H1 (cell line): Measurements from ENCODE around the gene CRCP. TPM values are rescaled to one million over a fixed set of nuclear protein-coding genes. Genes with fewer than 3 reads are reported as not detected.

Experiments
- CTCF ChIA-PET: fragments of 300-600 bp; sonication (Branson Sonifier 250); formaldehyde crosslinking; loops from one replicate; lab custom pipeline; 2021; ENCODE audit not compliant: partially characterized antibody; lab: Charles Lee
- POLR2A ChIA-PET: fragments of 300-600 bp; sonication (Branson Sonifier 250); formaldehyde crosslinking; loops from one replicate; lab custom pipeline; 2021; ENCODE audit warnings: inconsistent platforms; ENCODE audit not compliant: partially characterized antibody; lab: Charles Lee
- DNase-seq, 2 experiments: peaks; one replicate each; pipeline versions ENCODE4 v3.0.0 to v3.0.0-alpha.2; 2010 to 2022; ENCODE audit warnings: low spot score in 2 of 2, low read depth in 1 of 2, mixed read lengths in 1 of 2
- FAIRE-seq: peaks from 2 replicates; lab custom pipeline; 2011; peaks lifted over from hg19 to GRCh38; lab: Jason Lieb, UNC
- H2AFZ ChIP-seq: 2 replicates; pipeline ENCODE4 v1.8.1; 2012; ENCODE audit warnings: low read length, inconsistent platforms
- H2AK5ac ChIP-seq: 2 replicates; pipeline ENCODE4 v1.6.1; 2013; ENCODE audit warnings: low read depth, low read length
- H2BK120ac ChIP-seq: replicated peaks from 2 replicates; pipeline ENCODE3; 2013; ENCODE audit warnings: low read depth, low read length, inconsistent platforms
- H2BK12ac ChIP-seq: 2 replicates; pipeline ENCODE4 v1.6.1; 2013; ENCODE audit warnings: low read depth, low read length
- H2BK15ac ChIP-seq: 2 replicates; pipeline ENCODE4 v1.6.1; 2013; ENCODE audit warnings: low read length
- H2BK20ac ChIP-seq: 2 replicates; pipeline ENCODE4 v1.6.1; 2013; ENCODE audit warnings: low read length
- H2BK5ac ChIP-seq: 2 replicates; pipeline ENCODE4 v1.6.1; 2013; ENCODE audit warnings: low read depth, low read length
- H3K14ac ChIP-seq: 2 replicates; pipeline ENCODE4 v1.6.1; 2013; ENCODE audit warnings: inconsistent platforms; ENCODE audit not compliant: insufficient read length
- H3K18ac ChIP-seq: 2 replicates; pipeline ENCODE4 v1.6.1; 2013; ENCODE audit warnings: low read length; ENCODE audit errors: extremely low read depth
- H3K23ac ChIP-seq: 2 replicates; pipeline ENCODE4 v1.6.1; 2013; ENCODE audit warnings: inconsistent platforms; ENCODE audit not compliant: insufficient read length
- H3K23me2 ChIP-seq: 2 replicates; pipeline ENCODE4 v1.6.1; 2013; ENCODE audit warnings: low read depth, low read length
- H3K27ac ChIP-seq: 2 replicates; pipeline ENCODE4 v1.6.1; 2011; ENCODE audit warnings: low read depth, low read length, inconsistent platforms
- H3K27me3 ChIP-seq, 4 experiments: replicated peaks in 1 of 4; 1 replicate in 1 of 4; 2 replicates in 3 of 4; pipeline versions ENCODE4 v1.6.1 to v1.8.1; 2011 to 2013; ENCODE audit warnings: low read length in 3 of 4, mild to moderate bottlenecking in 3 of 4, inconsistent platforms in 2 of 4, mixed read lengths in 2 of 4, moderate library complexity in 1 of 4; ENCODE audit not compliant: control insufficient read depth in 3 of 4, insufficient read depth in 3 of 4; ENCODE audit errors: extremely low read depth in 1 of 4
- H3K36me3 ChIP-seq, 4 experiments: 2 replicates each; pipeline versions ENCODE4 v1.6.1 to v1.8.1; 2011 to 2013; ENCODE audit warnings: mild to moderate bottlenecking in 4 of 4, low read length in 3 of 4, moderate library complexity in 2 of 4, control low read depth in 1 of 4, inconsistent platforms in 1 of 4; ENCODE audit not compliant: insufficient read depth in 4 of 4, control insufficient read depth in 2 of 4
- H3K4ac ChIP-seq: replicated peaks from 2 replicates; pipeline ENCODE3; 2013; ENCODE audit warnings: low read length, low read depth, mixed read lengths, inconsistent platforms; ENCODE audit not compliant: insufficient read length
- H3K4me1 ChIP-seq, 4 experiments: replicated peaks in 1 of 4; 1 replicate in 1 of 4; 2 replicates in 3 of 4; pipeline versions ENCODE4 v1.6.1 to v1.8.1; 2011 to 2013; ENCODE audit warnings: low read length in 3 of 4, inconsistent platforms in 2 of 4, mixed read lengths in 1 of 4; ENCODE audit not compliant: insufficient read depth in 4 of 4, control insufficient read depth in 3 of 4
- H3K4me2 ChIP-seq, 2 experiments: 2 replicates each; pipeline versions ENCODE4 v1.6.1 to v1.8.1; 2011 to 2013; ENCODE audit warnings: low read depth in 2 of 2, low read length in 2 of 2, control low read depth in 1 of 2, inconsistent platforms in 1 of 2, mild to moderate bottlenecking in 1 of 2; ENCODE audit not compliant: insufficient read depth in 1 of 2
- H3K4me3 ChIP-seq, 4 experiments: fragments of 200-600, 300-600 bp in 1 of 4; sonication (generic), shearing (Covaris generic), sonication (Bioruptor Twin) in 1 of 4; 2 replicates each; pipeline versions ENCODE4 v1.5.1 to v1.8.1; 2011 to 2016; ENCODE audit warnings: low read length in 4 of 4, low read depth in 3 of 4, control low read depth in 2 of 4, inconsistent platforms in 2 of 4, mild to moderate bottlenecking in 2 of 4, mixed read lengths in 1 of 4, moderate library complexity in 1 of 4; ENCODE audit not compliant: insufficient read depth in 2 of 4; ENCODE audit errors: extremely low read depth in 1 of 4
- H3K56ac ChIP-seq: replicated peaks from 2 replicates; pipeline ENCODE3; 2013; ENCODE audit warnings: low read depth, mild to moderate bottlenecking, mixed read lengths, low read length, inconsistent platforms; ENCODE audit not compliant: insufficient read length
- H3K79me1 ChIP-seq: 2 replicates; pipeline ENCODE4 v1.6.1; 2013; ENCODE audit warnings: low read depth, low read length, control low read depth
- H3K79me2 ChIP-seq, 2 experiments: 2 replicates each; pipeline versions ENCODE4 v1.6.1 to v1.8.1; 2012 to 2013; ENCODE audit warnings: low read length in 2 of 2, mild to moderate bottlenecking in 2 of 2, inconsistent platforms in 1 of 2; ENCODE audit not compliant: insufficient read depth in 2 of 2, control insufficient read depth in 1 of 2
- H3K9ac ChIP-seq, 4 experiments: replicated peaks in 1 of 4; 1 replicate in 1 of 4; 2 replicates in 3 of 4; pipeline versions ENCODE4 v1.6.1 to v1.8.1; 2011 to 2013; ENCODE audit warnings: low read depth in 3 of 4, low read length in 3 of 4, control low read depth in 2 of 4, mild to moderate bottlenecking in 2 of 4, moderate library complexity in 2 of 4, inconsistent platforms in 1 of 4; ENCODE audit errors: extremely low read depth in 1 of 4
- H3K9me3 ChIP-seq, 2 experiments: 2 replicates each; pipeline versions ENCODE4 v1.6.1 to v1.8.1; 2012 to 2013; ENCODE audit warnings: mild to moderate bottlenecking in 2 of 2, moderate library complexity in 2 of 2, control low read depth in 1 of 2, inconsistent platforms in 1 of 2, low read depth in 1 of 2, low read length in 1 of 2, mixed read lengths in 1 of 2; ENCODE audit not compliant: insufficient read depth in 2 of 2
- H4K20me1 ChIP-seq, 2 experiments: replicated peaks in 1 of 2; 2 replicates each; pipeline versions ENCODE3 to v1.8.1; 2011 to 2013; ENCODE audit warnings: inconsistent platforms in 2 of 2, low read length in 2 of 2, mild to moderate bottlenecking in 1 of 2; ENCODE audit not compliant: insufficient read depth in 2 of 2, control insufficient read depth in 1 of 2
- H4K5ac ChIP-seq: 2 replicates; pipeline ENCODE4 v1.6.1; 2013; ENCODE audit warnings: low read length, low read depth, mixed read lengths, inconsistent platforms; ENCODE audit not compliant: insufficient read length
- H4K8ac ChIP-seq: 2 replicates; pipeline ENCODE4 v1.8.0; 2013; ENCODE audit warnings: mild to moderate bottlenecking, moderate library complexity, low read length, inconsistent platforms; ENCODE audit not compliant: insufficient read depth; ENCODE audit errors: extremely low read depth
- H4K91ac ChIP-seq: replicated peaks from 2 replicates; pipeline ENCODE3; 2013; ENCODE audit warnings: low read length, mixed read lengths, inconsistent platforms; ENCODE audit not compliant: insufficient read length
- BRCA1 ChIP-seq: IDR thresholded peaks from 2 replicates; pipeline ENCODE4 v1.6.1; 2012; ENCODE audit warnings: low read depth, low read length, improper control_type of control experiment
- HDAC2 ChIP-seq, 2 experiments: fragments of 300-600 bp in 1 of 2; sonication (generic) in 1 of 2; IDR thresholded peaks; 2 replicates each; pipeline ENCODE4 v1.6.1; 2011 to 2012; ENCODE audit warnings: low read depth in 2 of 2, low read length in 2 of 2, mild to moderate bottlenecking in 2 of 2, moderate library complexity in 2 of 2, borderline replicate concordance in 1 of 2, inconsistent platforms in 1 of 2
- WGBS, 2 experiments: shearing (Covaris generic) in 1 of 2; methylation state at CpG; one replicate each; pipeline versions ENCODE4 v1.1.6 to v1.1.7; 2013 to 2015; ENCODE audit warnings: low lambda C conversion rate in 2 of 2, mixed read lengths in 2 of 2, inconsistent platforms in 1 of 2, low coverage in 1 of 2, missing lambda C conversion rate in 1 of 2; ENCODE audit not compliant: insufficient replicate concordance in 2 of 2, insufficient coverage in 1 of 2, insufficient read length in 1 of 2; ENCODE audit errors: extremely low coverage in 1 of 2, missing lambda C conversion rate in 1 of 2; 5-methylcytosine and 5-hydroxymethylcytosine counted together
- polyA plus RNA-seq, 7 experiments: library from polyadenylated mRNA; depleted of rRNA in 3 of 7; stranded (reverse) in 5 of 7; unstranded in 2 of 7; fragments of >200 nt in 5 of 7; fragments of 200-250 nt in 2 of 7; gene quantifications; 1 replicate in 5 of 7; 2 replicates in 1 of 7; 4 replicates in 1 of 7; pipeline versions ENCODE4 v1.2.1 to v1.2.3, GENCODE V29; 2011 to 2013; ENCODE audit warnings: missing spikeins in 2 of 7, mixed read lengths in 2 of 7
- total RNA-seq: library from RNA; stranded (reverse); fragmentation: NEBNext Ultra II Directional; extraction: Animal tissue kit (Norgen Biotek cat#: 25700); gene quantifications from 2 replicates; pipeline ENCODE4 v1.2.1, GENCODE V29; 2021

The CRCP gene
- total and polyA plus RNA-seq, 2 of the 8 experiments (the other 6 are each of a cell fraction or from before 2014, with no cell fraction given) = 15.0 to 29.3 TPM

DNA sequence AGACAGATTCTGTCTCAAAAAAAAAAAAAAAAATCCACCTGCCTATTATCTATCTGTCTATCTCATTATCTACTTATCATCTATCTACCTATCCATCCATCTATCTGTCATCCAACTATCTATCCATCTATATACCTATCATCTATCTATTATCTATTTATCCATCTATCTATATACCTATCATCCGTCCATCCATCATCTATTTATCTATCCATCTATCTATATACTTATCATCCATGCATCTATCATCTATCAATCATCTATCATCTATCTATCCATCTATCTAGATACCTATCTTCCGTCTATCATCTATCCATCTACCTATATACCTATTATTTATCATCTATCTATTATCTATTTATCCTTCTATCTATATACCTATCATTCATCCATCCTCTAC, 74.0 kb downstream of the CRCP start:
- ChIA-PET CTCF (no interaction called here), POLR2A (no interaction called here)
- Histone ChIP-seq H2AK5ac (no peak overlapping the region), H2BK120ac (no peak overlapping the region), H2BK20ac (no peak overlapping the region), H4K5ac (no peak overlapping the region), H3K18ac (no peak overlapping the region), H4K20me1 (no peaks in the 10 kb centered on the region), H3K4me1 (no peaks in the 10 kb centered on the region), H3K23me2 (no peaks in the 10 kb centered on the region; the same call in 1 of the 2 replicates), H3K4me2 (no peak overlapping the region), H3K4ac (no peak overlapping the region), H3K56ac (no peak overlapping the region), H2BK15ac (no peak overlapping the region), H3K14ac (no peak overlapping the region), H3K27me3 (no peaks in the 10 kb centered on the region), H2AFZ (no peak overlapping the region), H4K91ac (no peak overlapping the region), H3K36me3 (no peaks in the 10 kb centered on the region), H3K9me3 (peaks cover 0 to 3% of the 10 kb centered on the region in 2 experiments; a peak in 1 of 4 replicates), H3K79me1 (no peaks in the 10 kb centered on the region), H2BK5ac (no peak overlapping the region), H2BK12ac (no peak overlapping the region), H3K79me2 (no peaks in the 10 kb centered on the region), H3K4me3 (no peak overlapping the region), H3K27ac (no peak overlapping the region), H3K9ac (no peak overlapping the region), H4K8ac (no peak overlapping the region), H3K23ac (no peak overlapping the region)
- DNase-seq (no peak), FAIRE-seq (no peak)
- whole genome bisulfite sequencing, 2 experiments = 82 to 97% methylated on average over 2 of the region's 2 CpGs
- TF ChIP-seq BRCA1 (no peak), HDAC2 (IDR thresholded peaks at IDR 0.05; ENCODE audit: borderline replicate concordance in 1 of 2, low read depth in 2 of 2, low read length in 2 of 2) (no peak)
